Sigmoid colon (tissue), 3 donors: ENCODE results near the gene MYO3A.

Experiments
- POLR2A ChIP-seq, 2 donors: fragments of 450-650 bp; IDR thresholded peaks; one replicate each; pipeline ENCODE4 v1.6.1; 2016; ENCODE audit warnings: antibody characterized with exemption in 2 of 2, mild to moderate bottlenecking in 2 of 2, moderate library complexity in 2 of 2
- TF ChIP-seq, protein P1 (sequence below), 4 experiments: fragments of 450-650 bp in 3 of 4; fragments of 200-600 bp in 1 of 4; IDR thresholded peaks; one replicate each; pipeline ENCODE4 v1.5.1; 2016 to 2019; ENCODE audit warnings: antibody characterized with exemption in 4 of 4, mild to moderate bottlenecking in 3 of 4, moderate library complexity in 2 of 4

DNA sequence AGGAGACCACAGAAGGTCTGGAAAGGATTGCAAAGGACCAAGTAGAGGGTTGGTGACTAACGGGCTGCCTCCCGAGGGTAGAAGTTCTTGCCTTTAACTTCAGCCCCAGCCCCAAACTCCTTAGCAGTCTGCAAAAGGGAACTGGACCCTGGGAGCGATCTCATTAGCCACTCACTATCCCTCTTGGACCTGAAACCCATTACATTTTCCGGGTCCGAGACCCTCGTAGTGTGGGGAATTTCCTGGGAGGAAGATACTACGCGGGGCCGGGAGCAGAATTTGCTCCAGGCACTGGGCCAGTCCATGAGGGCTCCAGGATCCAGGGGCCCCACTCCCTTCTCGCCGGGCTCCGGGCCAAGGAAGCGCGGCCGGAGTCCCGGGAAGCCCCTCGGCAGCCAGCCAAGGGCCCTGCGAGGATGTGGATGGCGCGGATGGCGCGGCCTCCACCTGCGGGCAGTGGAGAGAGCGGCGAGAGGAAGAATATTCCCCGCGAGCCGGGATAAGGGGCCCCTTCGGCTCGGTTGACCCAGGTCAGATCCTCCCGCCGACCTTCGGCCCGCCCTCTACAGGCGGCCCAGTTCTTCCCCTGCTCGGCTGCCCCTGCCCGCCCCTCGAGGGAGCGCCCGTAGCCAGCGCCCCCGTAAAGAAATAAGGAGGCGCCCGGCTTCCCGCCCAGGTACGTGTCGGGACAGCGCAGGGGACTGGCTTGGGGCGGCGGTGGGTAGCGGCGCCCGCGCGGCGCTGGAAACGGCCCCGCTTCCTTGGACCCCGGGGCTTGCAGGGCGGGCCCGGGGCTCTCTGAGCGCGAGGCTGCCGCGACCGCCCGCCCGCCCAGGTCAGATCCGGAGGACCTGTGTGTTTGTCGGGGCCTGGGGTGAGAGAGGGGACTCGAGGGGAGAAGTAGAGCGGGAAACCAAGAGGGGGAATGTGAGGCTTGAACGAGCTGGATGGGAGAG is at the start of gene MYO3A:
- no peak for TF ChIP-seq POLR2A (IDR thresholded peaks at IDR 0.05)
- TF ChIP-seq, protein P1, sequence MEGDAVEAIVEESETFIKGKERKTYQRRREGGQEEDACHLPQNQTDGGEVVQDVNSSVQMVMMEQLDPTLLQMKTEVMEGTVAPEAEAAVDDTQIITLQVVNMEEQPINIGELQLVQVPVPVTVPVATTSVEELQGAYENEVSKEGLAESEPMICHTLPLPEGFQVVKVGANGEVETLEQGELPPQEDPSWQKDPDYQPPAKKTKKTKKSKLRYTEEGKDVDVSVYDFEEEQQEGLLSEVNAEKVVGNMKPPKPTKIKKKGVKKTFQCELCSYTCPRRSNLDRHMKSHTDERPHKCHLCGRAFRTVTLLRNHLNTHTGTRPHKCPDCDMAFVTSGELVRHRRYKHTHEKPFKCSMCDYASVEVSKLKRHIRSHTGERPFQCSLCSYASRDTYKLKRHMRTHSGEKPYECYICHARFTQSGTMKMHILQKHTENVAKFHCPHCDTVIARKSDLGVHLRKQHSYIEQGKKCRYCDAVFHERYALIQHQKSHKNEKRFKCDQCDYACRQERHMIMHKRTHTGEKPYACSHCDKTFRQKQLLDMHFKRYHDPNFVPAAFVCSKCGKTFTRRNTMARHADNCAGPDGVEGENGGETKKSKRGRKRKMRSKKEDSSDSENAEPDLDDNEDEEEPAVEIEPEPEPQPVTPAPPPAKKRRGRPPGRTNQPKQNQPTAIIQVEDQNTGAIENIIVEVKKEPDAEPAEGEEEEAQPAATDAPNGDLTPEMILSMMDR (IDR thresholded peaks at IDR 0.05), result no peak
